Brain microvascular endothelial cell (primary cell): ENCODE measurements around the gene ADRA2C.

Source experiments
- DNase-seq: peaks from one replicate; pipeline ENCODE4 v3.0.0-alpha.2; 2020
- H3K27ac ChIP-seq: fragments of 250-450 bp; sonication (Bioruptor Pico); 2 replicates; pipeline ENCODE4 v1.5.1; 2020; ENCODE audit warnings: mild to moderate bottlenecking, moderate library complexity
- H3K27me3 ChIP-seq: fragments of 250-450 bp; sonication (Bioruptor Pico); replicated peaks from 2 replicates; pipeline ENCODE4 v1.5.1; 2020; ENCODE audit warnings: mild to moderate bottlenecking
- H3K36me3 ChIP-seq: fragments of 250-450 bp; sonication (Bioruptor Pico); replicated peaks from 2 replicates; pipeline ENCODE4 v1.5.1; 2020; ENCODE audit warnings: mild to moderate bottlenecking
- H3K4me3 ChIP-seq: 2 replicates; pipeline ENCODE4 v1.5.1; 2011; ENCODE audit warnings: low read depth, mild to moderate bottlenecking, control low read depth, low read length, moderate library complexity
- in situ Hi-C: cut with HindIII; loops from 2 replicates; pipeline ENCODE4 v1.10.0; 2017; ENCODE audit warnings: low sequenced_read_pairs, low pct_ligation_motif_present
- TF ChIP-seq, protein P1 (sequence below): IDR thresholded peaks from 2 replicates; pipeline ENCODE4 v1.5.1; 2011; ENCODE audit warnings: low read depth, mild to moderate bottlenecking, moderate library complexity, low read length, control low read depth, inconsistent platforms; ENCODE audit errors: missing control alignments

ADRA2C gene

DNA sequence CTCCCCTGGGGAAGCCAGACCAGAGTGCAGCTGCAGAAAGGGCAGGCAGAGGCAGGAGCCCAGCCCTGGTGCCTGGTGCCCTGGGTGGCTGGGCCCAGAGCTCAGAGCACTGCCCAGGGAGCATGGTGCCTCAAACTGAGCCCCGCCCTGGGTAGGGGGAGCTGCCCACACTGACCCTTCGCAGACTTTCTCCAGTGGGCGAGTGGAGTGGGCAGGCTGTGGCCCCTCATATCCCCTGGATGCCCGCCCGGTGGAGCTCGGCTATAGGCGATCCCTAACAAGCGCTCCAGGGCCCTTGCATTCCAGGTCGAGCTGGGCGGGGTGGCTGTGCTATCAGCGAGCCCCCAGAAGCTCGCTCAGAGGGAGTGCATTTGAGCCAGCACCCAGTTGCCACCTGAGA is 17.1 kb upstream of the ADRA2C start:
- in situ Hi-C loops: no loop called here
- Histone ChIP-seq H3K4me3 (no peak overlapping the region), H3K36me3 (no peaks in the 10 kb centered on the region), H3K27me3 (peaks cover 23% of the 10 kb centered on the region), H3K27ac (no peak overlapping the region)
- DNase-seq: no peak
- TF ChIP-seq, protein P1, sequence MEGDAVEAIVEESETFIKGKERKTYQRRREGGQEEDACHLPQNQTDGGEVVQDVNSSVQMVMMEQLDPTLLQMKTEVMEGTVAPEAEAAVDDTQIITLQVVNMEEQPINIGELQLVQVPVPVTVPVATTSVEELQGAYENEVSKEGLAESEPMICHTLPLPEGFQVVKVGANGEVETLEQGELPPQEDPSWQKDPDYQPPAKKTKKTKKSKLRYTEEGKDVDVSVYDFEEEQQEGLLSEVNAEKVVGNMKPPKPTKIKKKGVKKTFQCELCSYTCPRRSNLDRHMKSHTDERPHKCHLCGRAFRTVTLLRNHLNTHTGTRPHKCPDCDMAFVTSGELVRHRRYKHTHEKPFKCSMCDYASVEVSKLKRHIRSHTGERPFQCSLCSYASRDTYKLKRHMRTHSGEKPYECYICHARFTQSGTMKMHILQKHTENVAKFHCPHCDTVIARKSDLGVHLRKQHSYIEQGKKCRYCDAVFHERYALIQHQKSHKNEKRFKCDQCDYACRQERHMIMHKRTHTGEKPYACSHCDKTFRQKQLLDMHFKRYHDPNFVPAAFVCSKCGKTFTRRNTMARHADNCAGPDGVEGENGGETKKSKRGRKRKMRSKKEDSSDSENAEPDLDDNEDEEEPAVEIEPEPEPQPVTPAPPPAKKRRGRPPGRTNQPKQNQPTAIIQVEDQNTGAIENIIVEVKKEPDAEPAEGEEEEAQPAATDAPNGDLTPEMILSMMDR: no peak

DNA sequence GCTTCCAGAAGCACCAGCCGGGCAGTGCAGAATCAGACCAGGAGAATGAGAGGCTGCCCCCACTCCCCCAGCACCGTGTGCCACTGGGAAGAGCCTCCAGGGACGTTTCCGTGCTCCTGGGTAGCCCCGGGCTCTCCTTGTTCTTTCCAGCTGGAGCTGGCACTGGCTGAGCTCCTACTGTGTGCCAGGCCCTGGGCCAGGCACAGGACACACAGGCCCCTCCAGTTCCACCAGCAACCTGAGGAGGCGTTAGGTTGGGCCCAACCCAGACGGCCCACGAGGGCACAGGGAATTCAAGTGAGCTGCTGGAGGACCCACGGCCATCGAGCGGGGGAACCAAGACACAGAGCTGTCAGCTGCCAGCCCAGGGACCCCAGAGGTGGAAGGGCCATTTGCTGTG is 15.9 kb upstream of the ADRA2C start:
- H3K4me3 ChIP-seq: no peak overlapping the region
- in situ Hi-C loops: no loop called here
- H3K27me3 ChIP-seq: peaks cover 10% of the 10 kb centered on the region
- no peak for DNase-seq
- TF ChIP-seq, protein P1: no peak
- H3K36me3 ChIP-seq: no peaks in the 10 kb centered on the region
- H3K27ac ChIP-seq: no peak overlapping the region

DNA sequence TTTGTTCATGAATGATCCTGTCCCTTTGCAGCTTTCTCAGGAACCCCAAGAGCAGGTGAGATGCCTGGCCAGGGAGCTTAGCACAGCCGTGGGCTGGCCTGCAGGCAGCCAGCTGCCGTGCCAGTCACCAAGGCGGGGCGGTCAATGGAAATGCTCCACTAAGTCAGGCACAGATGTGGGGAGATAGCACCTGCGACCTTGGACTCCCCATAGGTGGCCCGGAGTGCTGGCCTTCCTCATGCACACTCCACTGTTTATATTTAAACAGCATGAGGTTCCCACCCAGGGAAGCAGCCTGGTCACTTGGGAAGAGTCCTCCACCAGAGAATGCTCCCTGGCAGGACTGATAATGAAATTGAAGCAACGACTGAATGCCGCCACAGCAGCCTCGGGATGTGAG is 14.2 kb upstream of the ADRA2C start:
- no peak overlapping the region for H3K4me3 ChIP-seq
- H3K27me3 ChIP-seq: peaks cover 8% of the 10 kb centered on the region
- in situ Hi-C loops: no loop called here
- no peaks in the 10 kb centered on the region for H3K36me3 ChIP-seq
- TF ChIP-seq, protein P1: no peak
- no peak overlapping the region for H3K27ac ChIP-seq
- DNase-seq: no peak

DNA sequence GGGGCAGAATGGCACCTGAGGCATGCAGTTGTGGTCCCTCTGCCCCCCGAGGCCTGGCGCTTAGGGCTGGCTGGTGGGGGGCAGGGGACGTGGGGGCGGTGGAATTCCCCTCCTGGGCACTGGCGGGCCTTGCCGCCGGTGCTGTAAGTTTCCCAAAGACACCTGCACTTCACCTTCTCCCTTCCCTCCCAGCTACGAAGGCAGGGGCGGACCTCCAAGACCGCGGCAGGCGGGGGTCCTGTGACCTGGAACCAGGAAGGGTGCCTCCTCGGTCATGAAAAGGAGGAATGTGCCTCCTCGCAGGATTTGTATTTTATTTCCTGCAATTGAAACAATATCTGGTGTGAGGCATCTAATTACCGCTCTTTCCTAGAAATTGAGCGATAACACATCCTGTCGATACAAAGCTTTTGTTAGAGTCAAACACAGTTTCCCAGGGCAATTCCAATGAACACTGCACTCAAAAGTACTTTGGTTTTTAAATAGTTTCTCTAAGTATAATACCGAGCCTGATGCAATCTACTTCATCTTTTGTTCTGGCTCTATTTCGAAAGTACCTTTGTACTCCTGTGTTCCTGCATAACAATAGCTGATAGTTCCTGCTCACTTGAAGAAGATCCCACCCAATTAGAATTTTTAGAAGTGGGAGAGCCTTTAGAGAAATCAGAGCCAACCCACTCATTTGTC is 12.3 kb upstream of the ADRA2C start:
- in situ Hi-C loops: no loop called here
- H3K27ac ChIP-seq: no peak overlapping the region
- no peaks in the 10 kb centered on the region for H3K36me3 ChIP-seq
- no peak overlapping the region for H3K4me3 ChIP-seq
- no peak for DNase-seq
- TF ChIP-seq, protein P1: no peak
- H3K27me3 ChIP-seq: peaks cover under 1% of the 10 kb centered on the region

DNA sequence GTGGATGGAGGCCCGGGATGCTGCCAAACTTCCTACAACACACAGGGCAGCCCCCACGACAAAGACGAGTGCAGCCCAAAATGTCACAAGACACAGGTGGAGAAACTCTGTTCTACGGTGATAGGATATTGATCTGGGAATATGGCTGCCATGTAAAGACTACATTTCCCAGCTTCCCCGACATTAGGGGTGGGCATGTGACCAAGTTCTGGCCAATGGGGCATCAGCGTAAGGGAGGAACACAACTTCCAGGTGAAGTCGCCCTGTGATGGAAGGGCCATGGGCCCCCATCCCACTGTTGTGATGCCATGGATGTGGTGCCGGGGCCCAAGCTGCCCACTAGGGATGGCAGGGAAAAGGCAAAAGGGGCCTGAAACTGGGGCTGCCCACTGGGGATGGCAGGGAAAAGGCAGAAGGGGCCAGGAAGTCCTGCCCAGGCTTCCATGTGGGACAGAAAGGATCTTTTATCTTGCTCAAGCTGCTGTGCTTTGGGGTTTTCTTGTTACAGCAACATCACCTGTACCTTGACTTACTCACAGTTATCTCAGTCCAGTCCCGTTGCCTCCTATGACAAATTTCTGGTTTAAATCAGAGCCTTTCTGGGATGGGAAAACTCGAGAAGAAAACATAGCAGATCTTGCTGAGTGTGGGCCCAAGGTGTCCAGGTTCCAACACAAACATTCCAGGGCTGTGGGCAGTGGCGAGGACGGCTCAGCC is 9.7 kb upstream of the ADRA2C start:
- TF ChIP-seq, protein P1: no peak
- Histone ChIP-seq H3K4me3 (no peak overlapping the region), H3K27me3 (no peaks in the 10 kb centered on the region), H3K36me3 (no peaks in the 10 kb centered on the region), H3K27ac (no peak overlapping the region)
- in situ Hi-C loops: no loop called here
- no peak for DNase-seq
